Spleen (tissue), 11 donors: Measurements from ENCODE around the gene TMEM134. TPM values are rescaled to one million over a fixed set of nuclear protein-coding genes. Genes with fewer than 3 reads are reported as not detected.
"Not testable (repeated sequence)": the region's sequence is repeated elsewhere in the genome, so short reads cannot be mapped to it uniquely, and the experiment has no call there.

ENCODE experiments used
- DNase-seq: peaks from one replicate; pipeline ENCODE4 v3.0.0-alpha.2; 2020
- H3K27ac ChIP-seq, 8 donors: fragments of 200-600 bp; sonication (generic) in 7 of 8; 1 replicate in 4 of 8; 2 replicates in 4 of 8; pipeline versions ENCODE4 v1.5.0 to v1.8.0; 2016 to 2021; ENCODE audit warnings: inconsistent platforms in 4 of 8, mild to moderate bottlenecking in 4 of 8, moderate library complexity in 1 of 8
- H3K27me3 ChIP-seq, 7 donors: fragments of 200-600 bp; sonication (generic) in 6 of 7; replicated peaks in 1 of 7; 1 replicate in 4 of 7; 2 replicates in 3 of 7; pipeline versions ENCODE4 v1.5.0 to v1.8.0; 2016 to 2021; ENCODE audit warnings: inconsistent platforms in 3 of 7, mild to moderate bottlenecking in 1 of 7
- H3K36me3 ChIP-seq, 6 donors: fragments of 200-600 bp; sonication (generic) in 5 of 6; 1 replicate in 4 of 6; 2 replicates in 2 of 6; pipeline versions ENCODE4 v1.5.0 to v1.8.0; 2016 to 2021; ENCODE audit warnings: inconsistent platforms in 2 of 6
- H3K4me1 ChIP-seq, 6 donors: fragments of 200-600 bp; sonication (generic) in 5 of 6; 1 replicate in 3 of 6; 2 replicates in 3 of 6; pipeline versions ENCODE4 v1.5.0 to v1.8.0; 2016 to 2021; ENCODE audit warnings: inconsistent platforms in 3 of 6
- H3K4me3 ChIP-seq, 8 donors: fragments of 200-600 bp; sonication (generic) in 7 of 8; 1 replicate in 4 of 8; 2 replicates in 4 of 8; pipeline versions ENCODE4 v1.5.0 to v1.8.0; 2016 to 2021; ENCODE audit warnings: inconsistent platforms in 4 of 8, mild to moderate bottlenecking in 4 of 8, moderate library complexity in 2 of 8
- H3K9me3 ChIP-seq, 8 donors: fragments of 200-600 bp; sonication (generic) in 7 of 8; 1 replicate in 4 of 8; 2 replicates in 4 of 8; pipeline versions ENCODE4 v1.5.0 to v1.8.0; 2016 to 2021; ENCODE audit warnings: inconsistent platforms in 4 of 8
- POLR2A ChIP-seq, 3 donors: fragments of 450-650 bp; IDR thresholded peaks; one replicate each; pipeline ENCODE4 v1.5.1; 2017; ENCODE audit warnings: antibody characterized with exemption in 3 of 3, mild to moderate bottlenecking in 1 of 3
- POLR2AphosphoS5 ChIP-seq, 3 donors: sonication (generic); formaldehyde crosslinking; IDR thresholded peaks; one replicate each; pipeline ENCODE4 v1.5.1; 2017; ENCODE audit warnings: antibody characterized with exemption in 3 of 3
- WGBS, 5 donors: extraction: QIAGEN DNeasy Blood & Tissue Kit in 3 of 5; methylation state at CpG; one replicate each; pipeline versions ENCODE4 v1.1.5 to v1.1.7; 2013 to 2018; 5-methylcytosine and 5-hydroxymethylcytosine counted together
- intact Hi-C: fragments of 100-400 bp; cut with DNase I; formaldehyde crosslinking; loops from one replicate; pipeline ENCODE4 v1.15.0; 2023; ENCODE audit warnings: low total_unique reads
- polyA plus RNA-seq, 3 donors: library from polyadenylated mRNA; stranded (reverse); fragments of 200-250 nt; gene quantifications; one replicate each; pipeline ENCODE4 v1.2.1, GENCODE V29; 2013
- total RNA-seq, 7 donors: library from RNA; depleted of rRNA in 3 of 7; stranded (reverse); fragments of >200 nt in 3 of 7; fragmentation: NEBNext Ultra II Directional in 4 of 7; extraction: Animal tissue kit (Norgen Biotek cat#: 25700) in 4 of 7; gene quantifications; one replicate each; pipeline versions ENCODE4 v1.1.0 to v1.2.1, GENCODE V29; 2016 to 2021
- TF ChIP-seq, protein P1 (sequence below), 11 experiments: fragments of 200-600 bp in 7 of 11; fragments of 450-650 bp in 4 of 11; sonication (generic) in 4 of 11; IDR thresholded peaks in 8 of 11; conservative IDR thresholded peaks in 3 of 11; 1 replicate in 7 of 11; 2 replicates in 4 of 11; pipeline versions ENCODE4 v1.4.0 to v1.8.0; 2016 to 2021; ENCODE audit warnings: antibody characterized with exemption in 11 of 11, inconsistent platforms in 4 of 11, mild to moderate bottlenecking in 1 of 11
- donor health status: healthy with polysubstance abuse.
- donor health status: DM: no; HTN: no; CAD: no; lungs with moderate emphysema.
- donor health status: DM: no; HTN: no; CAD: no.
- donor health status: Bipolar disorder and iron deficiency.
- donor health status: healthy.
- donor health status: DM: no; HTN: no; CAD: no.
- donor health status: DM: yes; HTN: yes; CAD: no.

TMEM134 gene
- total and polyA plus RNA-seq, 10 donors = 48.5 to 192 (median 94.8) TPM

DNA sequence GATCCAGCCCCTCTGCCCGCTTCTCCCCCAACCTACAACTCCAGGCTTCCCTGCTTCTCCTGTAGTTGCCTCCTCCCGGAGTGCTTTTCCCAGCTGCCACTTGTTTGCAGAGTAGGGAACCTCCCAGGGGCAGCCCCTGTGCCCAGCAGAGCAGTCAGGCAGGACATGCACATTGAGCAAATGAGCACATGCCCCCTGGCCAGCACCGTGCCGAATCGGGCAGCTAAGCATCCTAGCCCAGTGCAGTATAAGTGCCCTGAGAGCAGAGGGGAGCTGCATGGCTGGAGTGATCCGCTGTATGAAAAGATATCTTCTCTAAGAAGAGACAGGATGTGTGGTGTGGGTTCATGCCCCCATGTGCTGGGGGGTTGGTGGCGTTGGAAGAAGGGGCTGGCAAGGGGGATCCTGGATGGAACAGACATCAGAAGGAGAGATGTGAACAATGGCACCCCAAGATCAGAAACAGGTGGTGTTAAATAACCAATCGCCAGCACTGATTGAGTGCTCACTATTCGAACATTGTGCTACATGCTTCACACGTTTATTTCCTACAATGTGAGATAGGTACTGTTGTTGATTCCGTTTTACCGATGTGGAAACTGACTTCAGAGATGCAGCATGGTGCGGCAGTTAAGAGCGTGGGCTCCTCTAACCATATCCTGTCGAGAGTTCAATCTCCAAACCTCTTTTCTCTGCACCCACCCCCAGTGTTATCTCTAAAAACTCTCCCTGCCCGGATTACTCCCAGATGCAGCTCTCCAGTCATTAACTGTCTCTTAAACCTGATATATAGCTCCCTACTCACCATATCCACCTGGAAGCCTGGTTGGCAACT, 15.0 kb upstream of the TMEM134 start:
- intact Hi-C loops = no loop called here
- Histone ChIP-seq H3K4me1 (peaks cover 31 to 66% (median 52%) of the 10 kb centered on the region in 6 donors), H3K36me3 (peaks cover 0 to 26% (median 18%) of the 10 kb centered on the region in 6 donors), H3K27me3 (no peaks in the 10 kb centered on the region), H3K9me3 (no peaks in the 10 kb centered on the region), H3K27ac (peak overlapping the region; percentile 91 to 97 (median 92)), H3K4me3 (peak overlapping the region; percentile 49 to 81 (median 53))
- 61 to 68% (median 62%) methylated on average over 16 of the region's 16 CpGs for WGBS, 5 donors
- DNase-seq = no peak
- no peak for TF ChIP-seq POLR2A (IDR thresholded peaks at IDR 0.05)
- TF ChIP-seq POLR2AphosphoS5 (IDR thresholded peaks at IDR 0.05) = peak in 2 of 3 donors; percentile 13 to 33

DNA sequence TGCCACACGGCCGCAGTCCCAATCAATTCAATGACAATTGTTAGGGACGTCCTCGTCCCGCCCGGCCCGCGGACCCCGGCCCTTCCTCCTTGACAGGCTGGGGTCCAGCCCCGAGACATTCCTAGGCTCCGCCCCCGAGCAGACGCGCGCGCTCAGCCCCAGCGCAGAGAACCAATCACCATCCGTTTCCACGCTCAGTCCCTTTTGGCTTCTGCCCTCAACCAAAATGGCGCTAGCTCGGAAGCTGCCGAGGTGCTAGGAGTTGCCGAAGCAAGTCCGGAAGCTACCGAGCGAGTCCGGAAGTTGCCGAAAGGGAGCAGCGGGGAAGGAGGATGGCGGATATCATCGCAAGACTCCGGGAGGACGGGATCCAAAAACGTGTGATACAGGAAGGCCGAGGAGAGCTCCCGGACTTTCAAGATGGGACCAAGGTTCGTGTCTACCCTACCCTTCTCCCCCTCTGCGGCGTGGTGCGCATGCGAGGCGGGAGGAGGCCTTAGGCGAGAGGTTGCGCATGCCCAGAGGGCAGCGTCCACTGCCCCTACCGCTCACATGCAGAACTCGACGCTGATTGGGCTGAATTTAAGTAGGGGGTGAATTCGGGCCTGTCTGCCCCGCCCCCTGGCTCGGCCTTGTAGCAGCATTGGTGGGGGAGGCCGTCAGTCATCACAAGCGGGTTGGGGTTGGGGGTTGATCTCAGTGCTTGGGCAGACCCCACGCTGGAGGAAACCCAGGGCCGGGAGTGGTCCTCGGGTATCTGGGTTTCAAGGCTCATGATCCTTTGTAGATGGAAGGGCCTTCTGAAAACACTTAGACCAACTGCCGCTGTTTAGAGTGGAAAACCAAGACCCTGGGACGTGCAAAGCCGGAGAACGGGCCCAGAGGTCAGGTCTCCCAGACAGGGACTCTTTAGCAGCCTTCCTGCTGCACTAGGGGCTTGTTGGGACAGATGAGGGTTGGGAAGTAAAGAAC, 14.1 kb upstream of the TMEM134 start, which contains the start of gene AIP:
Gene AIP, plus strand, starts transcription at position 200 of the 972 bp plus-strand sequence. Its CDS starts 133 bp downstream, at position 333.
- no peaks in the 10 kb centered on the region for H3K9me3 ChIP-seq
- TF ChIP-seq, protein P1, sequence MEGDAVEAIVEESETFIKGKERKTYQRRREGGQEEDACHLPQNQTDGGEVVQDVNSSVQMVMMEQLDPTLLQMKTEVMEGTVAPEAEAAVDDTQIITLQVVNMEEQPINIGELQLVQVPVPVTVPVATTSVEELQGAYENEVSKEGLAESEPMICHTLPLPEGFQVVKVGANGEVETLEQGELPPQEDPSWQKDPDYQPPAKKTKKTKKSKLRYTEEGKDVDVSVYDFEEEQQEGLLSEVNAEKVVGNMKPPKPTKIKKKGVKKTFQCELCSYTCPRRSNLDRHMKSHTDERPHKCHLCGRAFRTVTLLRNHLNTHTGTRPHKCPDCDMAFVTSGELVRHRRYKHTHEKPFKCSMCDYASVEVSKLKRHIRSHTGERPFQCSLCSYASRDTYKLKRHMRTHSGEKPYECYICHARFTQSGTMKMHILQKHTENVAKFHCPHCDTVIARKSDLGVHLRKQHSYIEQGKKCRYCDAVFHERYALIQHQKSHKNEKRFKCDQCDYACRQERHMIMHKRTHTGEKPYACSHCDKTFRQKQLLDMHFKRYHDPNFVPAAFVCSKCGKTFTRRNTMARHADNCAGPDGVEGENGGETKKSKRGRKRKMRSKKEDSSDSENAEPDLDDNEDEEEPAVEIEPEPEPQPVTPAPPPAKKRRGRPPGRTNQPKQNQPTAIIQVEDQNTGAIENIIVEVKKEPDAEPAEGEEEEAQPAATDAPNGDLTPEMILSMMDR (IDR thresholded peaks at IDR 0.05 in 8 of 11, conservative IDR thresholded peaks at IDR 0.05 in 3 of 11) = peak in 7 of 11 experiments; percentile 27 to 53 (median 45)
- TF ChIP-seq POLR2AphosphoS5 (IDR thresholded peaks at IDR 0.05) (peak; percentile 92 to 97 (median 94)), POLR2A (IDR thresholded peaks at IDR 0.05) (peak in 2 of 3 donors; percentile 18 to 57)
- H3K4me3 ChIP-seq = peak within 1 kb of the TSS; percentile 49 to 81 (median 53)
- no peaks in the 10 kb centered on the region for H3K27me3 ChIP-seq
- peaks cover 31 to 61% (median 52%) of the 10 kb centered on the region in 6 donors for H3K4me1 ChIP-seq
- WGBS, 5 donors = 8 to 10% (median 10%) methylated on average over 56 to 60 of the region's 60 CpGs
- DNase-seq = peak; percentile 98
- intact Hi-C loops = no loop called here
- peaks cover 0 to 17% (median 13%) of the 10 kb centered on the region in 6 donors for H3K36me3 ChIP-seq
- H3K27ac ChIP-seq = peak within 1 kb of the TSS; percentile 91 to 97 (median 92)

DNA sequence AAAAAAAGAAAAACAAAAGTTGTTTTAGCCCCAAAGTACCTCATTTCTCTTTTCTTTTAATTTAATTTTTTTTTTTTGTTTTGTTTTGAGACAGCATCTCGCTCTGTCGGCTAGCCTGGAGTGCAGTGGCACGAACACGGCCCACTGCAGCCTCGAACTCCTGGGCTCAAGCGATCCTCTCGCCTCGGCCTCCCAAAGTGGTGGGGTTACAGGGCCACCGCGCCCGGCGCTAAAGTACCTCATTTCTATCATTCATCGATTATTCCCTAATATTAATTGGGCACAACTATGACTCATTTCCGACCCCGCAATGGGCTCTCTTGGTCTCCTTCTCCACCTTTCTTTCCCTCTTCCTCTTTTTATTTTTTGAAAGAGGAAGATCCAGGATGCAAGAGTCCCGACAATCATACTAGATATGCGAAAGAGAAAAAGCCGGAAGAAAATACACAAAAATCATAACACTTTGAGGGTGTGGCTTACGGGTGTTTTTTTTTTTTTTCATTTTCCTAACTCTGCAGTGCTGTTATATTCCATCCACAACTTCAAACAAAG, 13.3 kb upstream of the TMEM134 start:
- peaks cover 31 to 53% (median 49%) of the 10 kb centered on the region in 6 donors for H3K4me1 ChIP-seq
- H3K9me3 ChIP-seq = no peaks in the 10 kb centered on the region
- 27 to 31% (median 28%) methylated on average over 19 of the region's 19 CpGs for WGBS, 5 donors
- DNase-seq = no peak
- TF ChIP-seq POLR2AphosphoS5 (IDR thresholded peaks at IDR 0.05) (no peak), POLR2A (IDR thresholded peaks at IDR 0.05) (no peak)
- TF ChIP-seq, protein P1 (IDR thresholded peaks at IDR 0.05 in 8 of 11, conservative IDR thresholded peaks at IDR 0.05 in 3 of 11) = no peak
- H3K4me3 ChIP-seq = peak overlapping the region; percentile 49 to 81 (median 53)
- H3K27me3 ChIP-seq = no peaks in the 10 kb centered on the region
- peak overlapping the region; percentile 91 to 97 (median 92) for H3K27ac ChIP-seq
- intact Hi-C loops = no loop called here
- H3K36me3 ChIP-seq = peaks cover 0 to 9% (median 6%) of the 10 kb centered on the region in 6 donors

DNA sequence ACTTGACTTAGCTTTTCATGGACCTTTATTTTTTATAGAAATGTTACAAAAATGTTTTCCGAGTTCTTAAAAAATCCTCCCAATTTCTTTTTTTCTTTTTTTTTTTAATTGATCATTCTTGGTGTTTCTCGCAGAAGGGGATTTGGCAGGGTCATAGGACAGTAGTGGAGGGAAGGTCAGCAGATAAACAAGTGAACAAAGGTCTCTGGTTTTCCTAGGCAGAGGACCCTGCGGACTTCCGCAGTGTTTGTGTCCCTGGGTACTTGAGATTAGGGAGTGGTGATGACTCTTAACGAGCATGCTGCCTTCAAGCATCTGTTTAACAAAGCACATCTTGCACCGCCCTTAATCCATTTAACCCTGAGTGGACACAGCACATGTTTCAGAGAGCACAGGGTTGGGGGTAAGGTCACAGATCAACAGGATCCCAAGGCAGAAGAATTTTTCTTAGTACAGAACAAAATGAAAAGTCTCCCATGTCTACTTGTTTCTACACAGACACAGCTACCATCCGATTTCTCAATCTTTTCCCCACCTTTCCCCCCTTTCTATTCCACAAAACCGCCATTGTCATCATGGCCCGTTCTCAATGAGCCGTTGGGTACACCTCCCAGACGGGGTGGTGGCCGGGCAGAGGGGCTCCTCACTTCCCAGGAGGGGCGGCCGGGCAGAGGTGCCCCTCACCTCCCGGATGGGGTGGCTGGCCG, 8.4 kb upstream of the TMEM134 start:
- H3K27ac ChIP-seq, H3K36me3 ChIP-seq, H3K4me1 ChIP-seq, DNase-seq, H3K9me3 ChIP-seq, intact Hi-C loops, H3K4me3 ChIP-seq, H3K27me3 ChIP-seq: not testable (repeated sequence)
- WGBS, 5 donors = 75 to 84% (median 83%) methylated on average over 12 to 15 of the region's 16 CpGs

DNA sequence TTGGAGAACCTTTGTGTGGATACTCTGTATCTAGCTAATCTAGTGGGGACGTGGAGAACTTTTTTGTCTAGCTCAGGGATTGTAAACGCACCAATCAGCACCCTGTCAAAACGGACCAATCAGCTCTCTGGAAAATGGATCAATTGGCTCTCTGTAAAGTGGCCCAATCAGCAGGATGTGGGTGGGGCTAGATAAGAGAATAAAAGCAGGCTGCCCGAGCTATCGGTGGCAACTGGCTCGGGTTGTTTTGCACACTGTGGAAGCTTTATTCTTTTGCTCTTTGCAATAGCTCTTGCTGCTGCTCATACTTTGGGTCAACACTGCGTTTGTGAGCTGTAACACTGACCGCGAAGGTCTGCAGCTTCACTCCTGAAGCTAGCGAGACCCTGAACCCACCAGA, 7.6 kb upstream of the TMEM134 start:
- DNase-seq, H3K27ac ChIP-seq, H3K4me1 ChIP-seq, H3K27me3 ChIP-seq, H3K4me3 ChIP-seq, intact Hi-C loops, H3K36me3 ChIP-seq, H3K9me3 ChIP-seq: not testable (repeated sequence)
- WGBS, 5 donors = 77 to 92% (median 85%) methylated on average over 10 of the region's 10 CpGs
